ENCODE results near the gene GBP6.
"Not testable (repeated sequence)": the region's sequence is repeated elsewhere in the genome, so short reads cannot be mapped to it uniquely, and the experiment has no call there.

Gene GBP6

DNA sequence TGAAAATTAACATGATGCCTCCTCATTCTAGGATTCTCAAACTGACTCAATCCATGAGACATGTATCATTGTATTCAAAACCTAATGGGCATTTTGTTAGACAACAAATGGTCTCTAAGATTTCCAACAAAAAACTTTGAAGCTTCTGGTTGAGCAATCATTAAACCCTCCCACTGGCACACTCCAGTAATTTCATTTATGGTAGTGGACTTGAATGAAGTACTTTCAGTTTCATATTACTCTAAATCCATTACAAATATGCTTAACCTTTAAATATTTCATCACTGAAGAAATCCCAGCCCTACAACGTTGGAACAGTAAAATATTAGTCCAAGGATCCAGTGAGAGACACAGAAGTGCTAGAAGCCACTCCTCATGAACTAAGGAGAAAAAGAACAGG is 43.5 kb downstream of the GBP6 start:
- Histone ChIP-seq H2AFZ (ENCODE audit: low read depth, low read length) (no peak overlapping the region), H3K9ac (ENCODE audit: low read length) (peak overlapping the region; percentile 82), H2BK120ac (ENCODE audit: low read depth, low read length) (no peak overlapping the region), H3K14ac (ENCODE audit: low read length in 2 of 2) (no peak overlapping the region), H3K36me3 (ENCODE audit: control insufficient read depth in 1 of 2, insufficient read depth in 2 of 2, low read depth in 1 of 2, low read length in 2 of 2) (no peaks in the 10 kb centered on the region), H2BK5ac (ENCODE audit: low read depth, low read length, poor library complexity, severe bottlenecking) (no peak overlapping the region), H3K9me3 (ENCODE audit: control insufficient read depth, low read length) (no peaks in the 10 kb centered on the region), H3K27me3 (ENCODE audit: control insufficient read depth in 1 of 2, insufficient read depth in 1 of 2, low read length in 2 of 2) (no peaks in the 10 kb centered on the region), H3K4me1 (ENCODE audit: control insufficient read depth, insufficient read depth, low read depth, low read length) (no peaks in the 10 kb centered on the region), H3K4me2 (ENCODE audit: low read length, poor library complexity, severe bottlenecking) (no peak overlapping the region), H3K79me1 (replicated peaks; ENCODE audit: low read length, poor library complexity, severe bottlenecking) (no peaks in the 10 kb centered on the region), H3K4me3 (ENCODE audit: insufficient read depth in 1 of 2, low read depth in 1 of 2, low read length in 2 of 2) (peak overlapping the region in 1 of 2 experiments; percentile 70), H3K23ac (ENCODE audit: low read length in 2 of 2) (no peak overlapping the region), H3K18ac (ENCODE audit: low read depth in 1 of 2, low read length in 2 of 2) (no peak overlapping the region), H3K4ac (ENCODE audit: low read depth in 1 of 2, low read length in 2 of 2) (no peak overlapping the region), H2BK15ac (ENCODE audit: low read depth, poor library complexity, severe bottlenecking) (no peak overlapping the region), H2BK12ac (ENCODE audit: low read length in 2 of 2) (no peak overlapping the region), H2AK5ac (ENCODE audit: low read length, severe bottlenecking) (no peak overlapping the region), H4K8ac (ENCODE audit: low read length) (no peak overlapping the region), H4K91ac (ENCODE audit: low read length) (no peak overlapping the region), H3K27ac (ENCODE audit: low read length, poor library complexity, severe bottlenecking) (no peak overlapping the region)
- DNase-seq: peak; percentile 39
- WGBS: no CpG with 5 or more reads among the region's 1 CpG

DNA sequence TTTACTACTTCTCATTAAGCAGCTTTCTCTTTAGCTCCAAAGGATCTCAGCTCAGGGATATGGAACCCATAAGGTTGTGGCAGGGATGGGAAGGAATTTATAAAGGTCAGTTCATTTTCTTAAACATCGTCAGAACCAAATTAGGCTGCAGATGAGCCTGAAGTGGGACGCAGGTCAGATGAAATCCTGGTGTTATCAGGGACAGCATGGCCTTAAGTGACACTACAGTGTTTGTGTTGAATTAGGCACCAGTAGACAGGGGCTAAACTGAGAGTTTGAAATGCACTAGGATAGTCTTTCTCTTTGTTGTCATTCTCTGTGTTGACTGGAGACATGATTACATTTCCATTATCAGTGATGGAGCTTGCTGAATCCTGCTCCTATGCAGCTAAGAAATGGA is 43.9 kb downstream of the GBP6 start:
- not testable (repeated sequence) for H3K18ac ChIP-seq (ENCODE audit: low read depth in 1 of 2, low read length in 2 of 2); H2BK120ac ChIP-seq (ENCODE audit: low read depth, low read length); H3K4me2 ChIP-seq (ENCODE audit: low read length, poor library complexity, severe bottlenecking); H3K27ac ChIP-seq (ENCODE audit: low read length, poor library complexity, severe bottlenecking); H3K4ac ChIP-seq (ENCODE audit: low read depth in 1 of 2, low read length in 2 of 2); H3K14ac ChIP-seq (ENCODE audit: low read length in 2 of 2); H3K79me1 ChIP-seq (replicated peaks; ENCODE audit: low read length, poor library complexity, severe bottlenecking); H2BK15ac ChIP-seq (ENCODE audit: low read depth, poor library complexity, severe bottlenecking); H4K91ac ChIP-seq (ENCODE audit: low read length); H3K9me3 ChIP-seq (ENCODE audit: control insufficient read depth, low read length); H2BK12ac ChIP-seq (ENCODE audit: low read length in 2 of 2); H2AK5ac ChIP-seq (ENCODE audit: low read length, severe bottlenecking); H3K23ac ChIP-seq (ENCODE audit: low read length in 2 of 2); H3K36me3 ChIP-seq (ENCODE audit: control insufficient read depth in 1 of 2, insufficient read depth in 2 of 2, low read depth in 1 of 2, low read length in 2 of 2); H3K4me1 ChIP-seq (ENCODE audit: control insufficient read depth, insufficient read depth, low read depth, low read length); H4K8ac ChIP-seq (ENCODE audit: low read length); H2BK5ac ChIP-seq (ENCODE audit: low read depth, low read length, poor library complexity, severe bottlenecking); H3K27me3 ChIP-seq (ENCODE audit: control insufficient read depth in 1 of 2, insufficient read depth in 1 of 2, low read length in 2 of 2); DNase-seq; H2AFZ ChIP-seq (ENCODE audit: low read depth, low read length)
- H3K9ac ChIP-seq (ENCODE audit: low read length): peak overlapping the region; percentile 82
- WGBS: 86% methylated on average over 2 of the region's 2 CpGs
- H3K4me3 ChIP-seq (ENCODE audit: insufficient read depth in 1 of 2, low read depth in 1 of 2, low read length in 2 of 2): peak overlapping the region in 1 of 2 experiments; percentile 70

DNA sequence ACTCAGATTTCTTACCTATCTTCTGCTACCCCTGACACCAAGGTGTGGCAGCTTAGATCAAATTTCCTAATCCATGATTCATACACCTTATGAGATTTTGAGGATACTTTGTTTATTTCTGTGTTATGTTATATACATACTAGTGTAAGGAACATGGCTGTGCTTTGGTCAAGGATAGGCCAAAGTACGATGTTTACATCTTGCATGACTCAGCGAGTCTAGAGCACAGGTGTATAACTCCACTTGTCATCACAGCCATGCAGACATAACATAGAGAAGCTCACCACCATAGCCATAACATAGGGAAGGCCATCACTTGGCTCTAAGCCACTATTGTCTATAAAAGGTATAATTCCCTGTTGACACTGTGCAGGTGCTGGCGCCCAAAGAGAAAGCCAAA is 61.2 kb downstream of the GBP6 start:
- Histone ChIP-seq H3K18ac (ENCODE audit: low read depth in 1 of 2, low read length in 2 of 2) (no peak overlapping the region), H2BK120ac (ENCODE audit: low read depth, low read length) (no peak overlapping the region), H3K27ac (ENCODE audit: low read length, poor library complexity, severe bottlenecking) (no peak overlapping the region), H3K9me3 (ENCODE audit: control insufficient read depth, low read length) (no peaks in the 10 kb centered on the region), H3K4me2 (ENCODE audit: low read length, poor library complexity, severe bottlenecking) (no peak overlapping the region), H3K4me1 (ENCODE audit: control insufficient read depth, insufficient read depth, low read depth, low read length) (no peaks in the 10 kb centered on the region), H3K27me3 (ENCODE audit: control insufficient read depth in 1 of 2, insufficient read depth in 1 of 2, low read length in 2 of 2) (no peaks in the 10 kb centered on the region), H2BK15ac (ENCODE audit: low read depth, poor library complexity, severe bottlenecking) (no peak overlapping the region), H3K14ac (ENCODE audit: low read length in 2 of 2) (no peak overlapping the region), H4K8ac (ENCODE audit: low read length) (no peak overlapping the region), H3K23ac (ENCODE audit: low read length in 2 of 2) (no peak overlapping the region), H2AK5ac (ENCODE audit: low read length, severe bottlenecking) (no peak overlapping the region), H4K91ac (ENCODE audit: low read length) (no peak overlapping the region), H3K4me3 (ENCODE audit: insufficient read depth in 1 of 2, low read depth in 1 of 2, low read length in 2 of 2) (no peak overlapping the region), H3K36me3 (ENCODE audit: control insufficient read depth in 1 of 2, insufficient read depth in 2 of 2, low read depth in 1 of 2, low read length in 2 of 2) (no peaks in the 10 kb centered on the region), H3K4ac (ENCODE audit: low read depth in 1 of 2, low read length in 2 of 2) (no peak overlapping the region), H3K79me1 (replicated peaks; ENCODE audit: low read length, poor library complexity, severe bottlenecking) (no peaks in the 10 kb centered on the region), H2BK12ac (ENCODE audit: low read length in 2 of 2) (no peak overlapping the region), H3K9ac (ENCODE audit: low read length) (no peak overlapping the region), H2BK5ac (ENCODE audit: low read depth, low read length, poor library complexity, severe bottlenecking) (no peak overlapping the region), H2AFZ (ENCODE audit: low read depth, low read length) (no peak overlapping the region)
- DNase-seq: no peak
- WGBS: 92% methylated on average over 3 of the region's 3 CpGs

- Histone ChIP-seq H3K27me3 (ENCODE audit: control insufficient read depth in 1 of 2, insufficient read depth in 1 of 2, low read length in 2 of 2) (no peaks in the 10 kb centered on the region), H3K4me1 (ENCODE audit: control insufficient read depth, insufficient read depth, low read depth, low read length) (no peaks in the 10 kb centered on the region), H3K79me1 (replicated peaks; ENCODE audit: low read length, poor library complexity, severe bottlenecking) (no peaks in the 10 kb centered on the region), H2BK5ac (ENCODE audit: low read depth, low read length, poor library complexity, severe bottlenecking) (no peak overlapping the region), H3K4me3 (ENCODE audit: insufficient read depth in 1 of 2, low read depth in 1 of 2, low read length in 2 of 2) (no peak overlapping the region), H3K36me3 (ENCODE audit: control insufficient read depth in 1 of 2, insufficient read depth in 2 of 2, low read depth in 1 of 2, low read length in 2 of 2) (no peaks in the 10 kb centered on the region), H3K4ac (ENCODE audit: low read depth in 1 of 2, low read length in 2 of 2) (no peak overlapping the region), H2BK15ac (ENCODE audit: low read depth, poor library complexity, severe bottlenecking) (no peak overlapping the region), H3K23ac (ENCODE audit: low read length in 2 of 2) (no peak overlapping the region), H2AK5ac (ENCODE audit: low read length, severe bottlenecking) (no peak overlapping the region), H3K9me3 (ENCODE audit: control insufficient read depth, low read length) (no peaks in the 10 kb centered on the region), H3K9ac (ENCODE audit: low read length) (no peak overlapping the region), H4K91ac (ENCODE audit: low read length) (no peak overlapping the region), H2BK12ac (ENCODE audit: low read length in 2 of 2) (no peak overlapping the region), H2AFZ (ENCODE audit: low read depth, low read length) (no peak overlapping the region), H3K4me2 (ENCODE audit: low read length, poor library complexity, severe bottlenecking) (no peak overlapping the region), H3K14ac (ENCODE audit: low read length in 2 of 2) (no peak overlapping the region), H3K27ac (ENCODE audit: low read length, poor library complexity, severe bottlenecking) (no peak overlapping the region), H3K18ac (ENCODE audit: low read depth in 1 of 2, low read length in 2 of 2) (no peak overlapping the region), H4K8ac (ENCODE audit: low read length) (no peak overlapping the region), H2BK120ac (ENCODE audit: low read depth, low read length) (no peak overlapping the region)
- DNase-seq: no peak
- WGBS: 91% methylated on average over 6 of the region's 6 CpGs
Observed at GRCh38 chr1:89429062-89429461, 65.2 kb downstream of the GBP6 start.

All from mesenchymal stem cell (in vitro differentiated cells and primary cell).